HG02588 (cell line): ENCODE measurements around the gene POLR2J.
"Not testable (repeated sequence)": the region's sequence is repeated elsewhere in the genome, so short reads cannot be mapped to it uniquely, and the experiment has no call there.

Source experiments
- ATAC-seq: cut with Tn5 transposase; IDR thresholded peaks from one replicate; pipeline ENCODE4 v1.9.1; 2021; ENCODE audit warnings: mild to moderate bottlenecking, moderate library complexity; ENCODE audit not compliant: unreplicated experiment

Gene POLR2J

GRCh38 chr7:102496861-102497260, 18.1 kb upstream of the POLR2J start:
- ATAC-seq, result not testable (repeated sequence)

GRCh38 chr7:102494473-102495149, 15.9 kb upstream of the POLR2J start:
- peak; percentile 76 for ATAC-seq

- not testable (repeated sequence) for ATAC-seq
Measured at GRCh38 chr7:102494026-102494425, 15.3 kb upstream of the POLR2J start.

- ATAC-seq, result peak; percentile 32
Measured at GRCh38 chr7:102493220-102493935, 14.7 kb upstream of the POLR2J start.

- ATAC-seq, result peak; percentile 36
Measured at GRCh38 chr7:102490529-102491075, 11.9 kb upstream of the POLR2J start.

- not testable (repeated sequence) for ATAC-seq
Measured at GRCh38 chr7:102484317-102484716, 5.6 kb upstream of the POLR2J start.

GRCh38 chr7:102481962-102482361, 3.2 kb upstream of the POLR2J start:
- ATAC-seq, result not testable (repeated sequence)

- not testable (repeated sequence) for ATAC-seq
Measured at GRCh38 chr7:102479982-102480637, 1.4 kb upstream of the POLR2J start.

- peak; percentile 22 for ATAC-seq
Measured at GRCh38 chr7:102479209-102479584, 475 bp upstream of the POLR2J start.

GRCh38 chr7:102474736-102475435, 3.8 kb downstream of the POLR2J start:
- not testable (repeated sequence) for ATAC-seq

- not testable (repeated sequence) for ATAC-seq
Measured at GRCh38 chr7:102474116-102474515, 4.6 kb downstream of the POLR2J start.

- no peak for ATAC-seq
Measured at GRCh38 chr7:102473271-102473991, 5.3 kb downstream of the POLR2J start.

GRCh38 chr7:102472126-102473041, 6.3 kb downstream of the POLR2J start:
- no peak for ATAC-seq

- no peak for ATAC-seq
Measured at GRCh38 chr7:102471791-102472125, 7.0 kb downstream of the POLR2J start.

GRCh38 chr7:102469972-102470825, 8.5 kb downstream of the POLR2J start:
- ATAC-seq, result no peak

GRCh38 chr7:102469351-102469971, 9.3 kb downstream of the POLR2J start:
- no peak for ATAC-seq

GRCh38 chr7:102468478-102469350, 10.0 kb downstream of the POLR2J start:
- no peak for ATAC-seq
